Hepatocyte (in vitro differentiated cells): ENCODE measurements around the gene APOO. TPM values are rescaled to one million over a fixed set of nuclear protein-coding genes. Genes with fewer than 3 reads are reported as not detected.

Experiments
- DNase-seq: peaks from one replicate; pipeline ENCODE4 v3.0.0-alpha.2; 2016; ENCODE audit warnings: low spot score
- H2AFZ ChIP-seq: fragments of 200-600 bp; sonication (generic); 2 replicates; pipeline ENCODE4 v1.6.0; 2016; ENCODE audit warnings: antibody characterized with exemption, mild to moderate bottlenecking
- H3K27ac ChIP-seq: fragments of 200-600 bp; sonication (generic); 2 replicates; pipeline ENCODE4 v1.5.1; 2016; ENCODE audit warnings: mild to moderate bottlenecking
- H3K27me3 ChIP-seq: fragments of 200-600 bp; sonication (generic); 2 replicates; pipeline ENCODE4 v1.6.1; 2016
- H3K36me3 ChIP-seq: fragments of 200-600 bp; sonication (generic); replicated peaks from 2 replicates; pipeline ENCODE4 v1.5.1; 2016; ENCODE audit warnings: low read depth; ENCODE audit not compliant: insufficient read depth
- H3K4me1 ChIP-seq: fragments of 200-600 bp; sonication (generic); 2 replicates; pipeline ENCODE4 v1.5.1; 2016; ENCODE audit warnings: mild to moderate bottlenecking, moderate library complexity; ENCODE audit not compliant: insufficient read depth
- H3K4me2 ChIP-seq: fragments of 200-600 bp; sonication (generic); 2 replicates; pipeline ENCODE4 v1.6.0; 2016
- H3K4me3 ChIP-seq: fragments of 200-600 bp; sonication (generic); 2 replicates; pipeline ENCODE4 v1.5.1; 2016; ENCODE audit warnings: mild to moderate bottlenecking
- H3K79me2 ChIP-seq: fragments of 200-600 bp; sonication (generic); 2 replicates; pipeline ENCODE4 v1.6.0; 2017; ENCODE audit warnings: mild to moderate bottlenecking
- H3K9me2 ChIP-seq: fragments of 200-600 bp; sonication (generic); replicated peaks from 2 replicates; pipeline ENCODE4 v1.6.0; 2017; ENCODE audit warnings: mild to moderate bottlenecking; ENCODE audit not compliant: insufficient read depth
- H3K9me3 ChIP-seq: fragments of 200-600 bp; sonication (generic); 2 replicates; pipeline ENCODE4 v1.5.1; 2016; ENCODE audit warnings: low read depth, mild to moderate bottlenecking
- H4K20me1 ChIP-seq: fragments of 200-600 bp; sonication (generic); 2 replicates; pipeline ENCODE4 v1.6.0; 2016; ENCODE audit warnings: mild to moderate bottlenecking; ENCODE audit not compliant: insufficient read depth, poor library complexity, severe bottlenecking
- CTCF ChIP-seq: fragments of 200-600 bp; sonication (generic); IDR thresholded peaks from 2 replicates; pipeline ENCODE4 v1.5.1; 2016; ENCODE audit warnings: antibody characterized with exemption, mild to moderate bottlenecking; ENCODE audit not compliant: poor library complexity
- EZH2 ChIP-seq: fragments of 200-600 bp; sonication (generic); IDR thresholded peaks from 2 replicates; pipeline ENCODE4 v1.6.1; 2016; ENCODE audit warnings: antibody characterized with exemption, mild to moderate bottlenecking, borderline replicate concordance
- EZH2phosphoT487 ChIP-seq: fragments of 200-600 bp; sonication (generic); IDR thresholded peaks from one replicate; pipeline ENCODE4 v1.6.1; 2018; ENCODE audit warnings: antibody characterized with exemption, mild to moderate bottlenecking, low read depth, moderate library complexity; ENCODE audit not compliant: unreplicated experiment, severe bottlenecking
- WGBS: methylation state at CpG from one replicate; pipeline ENCODE4 v1.1.6; 2016; ENCODE audit warnings: low lambda C conversion rate; ENCODE audit errors: missing lambda C conversion rate; 5-methylcytosine and 5-hydroxymethylcytosine counted together
- polyA plus RNA-seq: library from polyadenylated mRNA; unstranded; fragments of >200 nt; fragmentation: Nextera tagmentation; extraction: Ambion mirVana; gene quantifications from 2 replicates; pipeline ENCODE4 v1.2.1, GENCODE V29; 2016
- total RNA-seq: library from RNA; depleted of rRNA; stranded (reverse); fragments of >200 nt; gene quantifications from 2 replicates; pipeline ENCODE4 v1.2.3, GENCODE V29; 2014

The APOO gene
- total and polyA plus RNA-seq, 2 experiments from 2014 or later = 27.0 to 45.1 TPM

- Histone ChIP-seq H3K79me2 (peaks cover 13% of the 10 kb centered on the region), H3K36me3 (no peaks in the 10 kb centered on the region), H2AFZ (no peak overlapping the region), H3K4me3 (no peak overlapping the region), H3K9me2 (no peaks in the 10 kb centered on the region), H3K9me3 (no peaks in the 10 kb centered on the region), H3K27ac (peak overlapping the region; percentile 83), H3K4me1 (peaks cover 14% of the 10 kb centered on the region), H3K4me2 (no peak overlapping the region), H4K20me1 (no peaks in the 10 kb centered on the region), H3K27me3 (no peaks in the 10 kb centered on the region)
- WGBS = 100% methylated on average over 4 of the region's 4 CpGs
- no peak for DNase-seq
- TF ChIP-seq EZH2 = no peak
- no peak for TF ChIP-seq CTCF
- no peak for TF ChIP-seq EZH2phosphoT487
These were observed 16.8 kb downstream of the APOO start for GRCh38 chrX:23890933-23891332.

GRCh38 chrX:23888887-23889501 lies 18.7 kb downstream of the APOO start:
- H3K4me1 ChIP-seq = peaks cover 22% of the 10 kb centered on the region
- H3K4me2 ChIP-seq = peak overlapping the region; percentile 18
- no peaks in the 10 kb centered on the region for H3K9me2 ChIP-seq
- H3K4me3 ChIP-seq = no peak overlapping the region
- WGBS = 62% methylated on average over 3 of the region's 3 CpGs
- H4K20me1 ChIP-seq = no peaks in the 10 kb centered on the region
- H3K27ac ChIP-seq = peak overlapping the region; percentile 83
- TF ChIP-seq CTCF (no peak), EZH2phosphoT487 (no peak), EZH2 (no peak)
- H3K9me3 ChIP-seq = no peaks in the 10 kb centered on the region
- no peak overlapping the region for H2AFZ ChIP-seq
- H3K79me2 ChIP-seq = peaks cover 6% of the 10 kb centered on the region
- no peak for DNase-seq
- no peaks in the 10 kb centered on the region for H3K36me3 ChIP-seq
- H3K27me3 ChIP-seq = no peaks in the 10 kb centered on the region

- peaks cover 28% of the 10 kb centered on the region for H3K4me1 ChIP-seq
- DNase-seq = no peak
- H3K4me3 ChIP-seq = no peak overlapping the region
- H3K4me2 ChIP-seq = peak overlapping the region; percentile 27
- H4K20me1 ChIP-seq = no peaks in the 10 kb centered on the region
- H3K79me2 ChIP-seq = no peaks in the 10 kb centered on the region
- no peaks in the 10 kb centered on the region for H3K27me3 ChIP-seq
- no peaks in the 10 kb centered on the region for H3K9me2 ChIP-seq
- peak overlapping the region; percentile 83 for H3K27ac ChIP-seq
- H3K9me3 ChIP-seq = no peaks in the 10 kb centered on the region
- no peak overlapping the region for H2AFZ ChIP-seq
- H3K36me3 ChIP-seq = no peaks in the 10 kb centered on the region
- no peak for TF ChIP-seq CTCF
- TF ChIP-seq EZH2 = no peak
- no peak for TF ChIP-seq EZH2phosphoT487
- WGBS = 97% methylated on average over 4 of the region's 4 CpGs
These were observed 19.8 kb downstream of the APOO start for GRCh38 chrX:23887918-23888317.
